IMR-90 (cell line): ENCODE data around the gene SVEP1.

Experiments
- BHLHE40 ChIP-seq: fragments of 150-350 bp; IDR thresholded peaks from 2 replicates; pipeline ENCODE4 v1.6.1; 2016; ENCODE audit warnings: mild to moderate bottlenecking, low read depth, low read length
- CEBPB ChIP-seq: IDR thresholded peaks from 2 replicates; pipeline ENCODE4 v1.6.1; 2012; ENCODE audit warnings: low read depth, low read length, improper control_type of control experiment
- CHD1 ChIP-seq: IDR thresholded peaks from 2 replicates; pipeline ENCODE4 v1.6.1; 2012; ENCODE audit warnings: low read depth, low read length, improper control_type of control experiment
- FOS ChIP-seq: fragments of 150-350 bp; IDR thresholded peaks from 2 replicates; pipeline ENCODE4 v1.6.1; 2016; ENCODE audit warnings: low read depth, low read length
- MAFK ChIP-seq: IDR thresholded peaks from 2 replicates; pipeline ENCODE4 v1.6.1; 2012; ENCODE audit warnings: low read depth, low read length, improper control_type of control experiment
- MAZ ChIP-seq: IDR thresholded peaks from 2 replicates; pipeline ENCODE4 v1.6.1; 2012; ENCODE audit warnings: low read depth, mild to moderate bottlenecking, low read length, improper control_type of control experiment, moderate library complexity, borderline replicate concordance
- MXI1 ChIP-seq: IDR thresholded peaks from 2 replicates; pipeline ENCODE4 v1.6.1; 2012; ENCODE audit warnings: low read depth, mild to moderate bottlenecking, low read length, moderate library complexity, borderline replicate concordance
- NFE2L2 ChIP-seq: fragments of 150-350 bp; IDR thresholded peaks from 2 replicates; pipeline ENCODE4 v1.6.1; 2016; ENCODE audit warnings: low read depth, mild to moderate bottlenecking, low read length
- POLR2A ChIP-seq: IDR thresholded peaks from 2 replicates; pipeline ENCODE4 v1.6.1; 2012; ENCODE audit warnings: mild to moderate bottlenecking, low read depth, low read length
- RAD21 ChIP-seq: IDR thresholded peaks from 2 replicates; pipeline ENCODE4 v1.6.1; 2012; ENCODE audit warnings: low read length, improper control_type of control experiment
- RFX5 ChIP-seq: IDR thresholded peaks from 2 replicates; pipeline ENCODE4 v1.8.0; 2012; ENCODE audit warnings: low read depth, mild to moderate bottlenecking, low read length, moderate library complexity
- SMC3 ChIP-seq: fragments of 150-350 bp; IDR thresholded peaks from 2 replicates; pipeline ENCODE4 v1.6.1; 2016; ENCODE audit warnings: low read depth, mild to moderate bottlenecking, antibody characterized with exemption, low read length, moderate library complexity
- TF ChIP-seq, protein P1 (sequence below): conservative IDR thresholded peaks from 2 replicates; pipeline ENCODE4 v1.5.1; 2012; ENCODE audit warnings: mild to moderate bottlenecking, low read depth, low read length, improper control_type of control experiment
- TF ChIP-seq, protein P2 (sequence below): fragments of 150-350 bp; IDR thresholded peaks from 2 replicates; pipeline ENCODE4 v1.6.1; 2017; ENCODE audit warnings: mild to moderate bottlenecking, antibody characterized with exemption, low read length, low read depth

DNA sequence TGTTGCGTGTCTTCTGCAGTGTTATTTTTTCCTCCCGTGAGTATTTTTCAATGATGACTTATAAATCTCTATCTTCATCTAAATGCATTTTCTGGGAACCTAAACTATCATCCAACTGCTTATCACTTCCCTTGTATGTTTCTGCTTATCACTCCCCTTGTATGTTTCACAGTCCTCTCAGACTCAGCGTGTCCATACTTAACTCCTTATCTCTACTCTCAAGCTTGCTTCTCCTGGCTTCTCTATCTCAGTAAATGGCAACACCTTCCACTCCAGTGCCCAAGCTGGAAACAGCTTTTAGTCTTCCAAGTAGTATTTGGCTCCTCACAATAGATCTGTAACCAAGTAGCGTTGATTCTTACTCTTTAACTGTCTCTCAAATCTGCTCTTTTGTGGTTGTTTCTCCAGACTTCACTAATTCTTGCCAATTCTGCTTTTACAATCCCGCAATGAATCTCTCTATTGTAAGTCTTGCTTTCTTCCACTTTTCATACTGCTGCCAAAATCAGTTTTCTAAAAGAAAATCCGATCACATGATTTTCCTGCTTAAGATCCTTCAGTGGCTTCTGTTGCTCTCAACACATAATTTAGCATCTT lies 208.0 kb downstream of the SVEP1 start:
- TF ChIP-seq POLR2A: no peak
- TF ChIP-seq, protein P1, sequence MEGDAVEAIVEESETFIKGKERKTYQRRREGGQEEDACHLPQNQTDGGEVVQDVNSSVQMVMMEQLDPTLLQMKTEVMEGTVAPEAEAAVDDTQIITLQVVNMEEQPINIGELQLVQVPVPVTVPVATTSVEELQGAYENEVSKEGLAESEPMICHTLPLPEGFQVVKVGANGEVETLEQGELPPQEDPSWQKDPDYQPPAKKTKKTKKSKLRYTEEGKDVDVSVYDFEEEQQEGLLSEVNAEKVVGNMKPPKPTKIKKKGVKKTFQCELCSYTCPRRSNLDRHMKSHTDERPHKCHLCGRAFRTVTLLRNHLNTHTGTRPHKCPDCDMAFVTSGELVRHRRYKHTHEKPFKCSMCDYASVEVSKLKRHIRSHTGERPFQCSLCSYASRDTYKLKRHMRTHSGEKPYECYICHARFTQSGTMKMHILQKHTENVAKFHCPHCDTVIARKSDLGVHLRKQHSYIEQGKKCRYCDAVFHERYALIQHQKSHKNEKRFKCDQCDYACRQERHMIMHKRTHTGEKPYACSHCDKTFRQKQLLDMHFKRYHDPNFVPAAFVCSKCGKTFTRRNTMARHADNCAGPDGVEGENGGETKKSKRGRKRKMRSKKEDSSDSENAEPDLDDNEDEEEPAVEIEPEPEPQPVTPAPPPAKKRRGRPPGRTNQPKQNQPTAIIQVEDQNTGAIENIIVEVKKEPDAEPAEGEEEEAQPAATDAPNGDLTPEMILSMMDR: no peak
- TF ChIP-seq BHLHE40: no peak
- TF ChIP-seq MAZ: no peak
- no peak for TF ChIP-seq MAFK
- no peak for TF ChIP-seq SMC3
- no peak for TF ChIP-seq RFX5
- no peak for TF ChIP-seq FOS
- TF ChIP-seq, protein P2, sequence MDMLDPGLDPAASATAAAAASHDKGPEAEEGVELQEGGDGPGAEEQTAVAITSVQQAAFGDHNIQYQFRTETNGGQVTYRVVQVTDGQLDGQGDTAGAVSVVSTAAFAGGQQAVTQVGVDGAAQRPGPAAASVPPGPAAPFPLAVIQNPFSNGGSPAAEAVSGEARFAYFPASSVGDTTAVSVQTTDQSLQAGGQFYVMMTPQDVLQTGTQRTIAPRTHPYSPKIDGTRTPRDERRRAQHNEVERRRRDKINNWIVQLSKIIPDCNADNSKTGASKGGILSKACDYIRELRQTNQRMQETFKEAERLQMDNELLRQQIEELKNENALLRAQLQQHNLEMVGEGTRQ: no peak
- TF ChIP-seq RAD21: no peak
- no peak for TF ChIP-seq CEBPB
- no peak for TF ChIP-seq NFE2L2
- TF ChIP-seq CHD1: no peak
- no peak for TF ChIP-seq MXI1
